ENCODE measurements around the gene GALNT16.
"Not testable (repeated sequence)": the region's sequence is repeated elsewhere in the genome, so short reads cannot be mapped to it uniquely, and the experiment has no call there.

The GALNT16 gene

GRCh38 chr14:69268763-69269162, 8.8 kb downstream of the GALNT16 start:
- DNase-seq (ENCODE audit: extremely low spot score), result no peak
- CTCF ChIA-PET, result interaction anchor here (1.4 kb wide), 1 partner anchor 191 kb away, joined by 5 read pairs; no protein-coding TSS in a partner anchor

DNA sequence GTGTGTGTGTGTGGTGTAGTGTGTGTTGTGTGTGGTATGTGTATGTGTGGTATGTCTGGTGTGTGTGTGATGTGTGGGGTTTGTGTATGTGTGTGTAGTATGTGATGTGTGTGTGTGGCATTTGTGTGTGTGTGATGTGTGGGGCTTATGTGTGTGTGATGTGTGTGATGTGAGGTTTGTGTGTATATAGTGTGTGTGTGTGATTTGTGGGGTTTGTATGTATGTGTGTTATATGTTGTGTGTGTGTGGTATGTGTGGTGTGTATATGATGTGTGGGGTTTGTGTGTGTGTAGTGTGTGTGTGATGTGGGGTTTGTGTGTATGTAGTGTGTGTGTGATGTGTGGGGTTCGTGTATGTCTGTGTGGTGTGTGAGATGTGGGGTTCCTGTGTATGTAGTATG, 9.4 kb downstream of the GALNT16 start:
- CTCF ChIA-PET, result no interaction called here
- TF ChIP-seq CTCF (IDR thresholded peaks at IDR 0.05; ENCODE audit: control extremely low read depth, extremely low read depth, low read depth, missing control alignments), result no peak
- no peak for DNase-seq (ENCODE audit: extremely low spot score)
- POLR2A ChIA-PET, result no interaction called here

More at GRCh38 chr14:69268763-69269162, 8.8 kb downstream of the GALNT16 start:
- POLR2A ChIA-PET, result no interaction called here
- TF ChIP-seq CTCF (IDR thresholded peaks at IDR 0.05; ENCODE audit: control extremely low read depth, extremely low read depth, low read depth, missing control alignments), result no peak

GRCh38 chr14:69270097-69270496, 10.1 kb downstream of the GALNT16 start:
- no peak for TF ChIP-seq CTCF (IDR thresholded peaks at IDR 0.05; ENCODE audit: control extremely low read depth, extremely low read depth, low read depth, missing control alignments)
- POLR2A ChIA-PET, result interaction anchor here (0.6 kb wide), 1 partner anchor 128 kb away, joined by 4 read pairs; the partner anchor contains the start of gene ERH
- CTCF ChIA-PET, result no interaction called here
- no peak for DNase-seq (ENCODE audit: extremely low spot score)

- CTCF ChIA-PET, result no interaction called here
- TF ChIP-seq CTCF (IDR thresholded peaks at IDR 0.05; ENCODE audit: control extremely low read depth, extremely low read depth, low read depth, missing control alignments), result no peak
- DNase-seq (ENCODE audit: extremely low spot score), result no peak
- POLR2A ChIA-PET, result no interaction called here
These were observed 11.1 kb downstream of the GALNT16 start for GRCh38 chr14:69270795-69271708.

DNA sequence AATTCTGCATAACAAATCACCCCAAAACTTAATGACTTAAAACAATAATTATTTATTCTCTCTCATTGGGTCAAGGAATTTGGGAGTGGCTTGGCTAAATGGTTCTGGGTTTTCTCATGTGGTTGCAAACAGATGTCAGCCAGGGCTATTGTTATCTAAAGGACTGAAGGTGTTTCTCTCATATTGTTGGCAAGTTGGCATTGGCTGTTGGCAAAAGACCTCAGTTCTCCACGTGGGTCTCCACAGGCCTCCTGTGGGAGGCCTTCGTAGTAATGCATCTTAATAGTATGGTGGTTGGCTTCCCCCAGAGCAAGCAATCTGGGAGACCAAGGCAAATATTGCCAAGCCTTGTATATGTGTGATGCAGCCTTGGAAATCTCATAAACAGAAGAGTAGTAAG, 14.4 kb downstream of the GALNT16 start:
- no peak for DNase-seq (ENCODE audit: extremely low spot score)
- CTCF ChIA-PET, result interaction anchor here (1.3 to 2.5 kb wide), 3 partner anchors 9 to 31 kb away, joined by 3 to 5 read pairs (median 5); no protein-coding TSS in a partner anchor
- TF ChIP-seq CTCF (IDR thresholded peaks at IDR 0.05; ENCODE audit: control extremely low read depth, extremely low read depth, low read depth, missing control alignments), result no peak
- POLR2A ChIA-PET, result no interaction called here

DNA sequence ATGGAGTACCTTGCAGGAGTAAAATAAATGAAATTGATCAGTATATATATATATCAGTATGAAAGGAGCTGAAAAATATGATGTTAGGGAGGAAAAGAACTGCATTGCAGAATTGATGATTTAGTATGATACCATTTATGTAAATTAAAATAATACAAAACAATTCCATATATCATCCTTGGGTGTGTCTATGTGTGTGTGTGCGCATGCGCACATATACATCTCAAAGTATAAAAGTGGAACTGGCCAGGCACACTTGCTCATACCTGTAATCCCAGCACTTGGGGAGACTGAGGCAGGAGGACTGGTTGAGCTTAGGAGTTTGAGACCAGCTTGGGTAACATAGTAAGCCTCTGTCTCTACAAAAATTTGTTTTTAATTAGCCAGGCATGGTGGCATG, 15.4 kb downstream of the GALNT16 start:
- ChIA-PET CTCF (interaction anchor here (1.0 to 2.5 kb wide), 4 partner anchors 8 to 32 kb away, joined by 3 to 5 read pairs (median 4); no protein-coding TSS in a partner anchor), POLR2A (no interaction called here)
- no peak for TF ChIP-seq CTCF (IDR thresholded peaks at IDR 0.05; ENCODE audit: control extremely low read depth, extremely low read depth, low read depth, missing control alignments)
- DNase-seq (ENCODE audit: extremely low spot score), result no peak

- DNase-seq (ENCODE audit: extremely low spot score); POLR2A ChIA-PET; CTCF ChIA-PET: not testable (repeated sequence)
These were observed 17.4 kb downstream of the GALNT16 start for GRCh38 chr14:69277356-69277755.
